Measurements from ENCODE around the gene ZNF592.
"Not testable (repeated sequence)": the region's sequence is repeated elsewhere in the genome, so short reads cannot be mapped to it uniquely, and the experiment has no call there.

Gene ZNF592

GRCh38 chr15:84747416-84748273 lies 747 bp upstream of the ZNF592 start:
- DNase-seq, result peak; percentile 69 to 71

DNA sequence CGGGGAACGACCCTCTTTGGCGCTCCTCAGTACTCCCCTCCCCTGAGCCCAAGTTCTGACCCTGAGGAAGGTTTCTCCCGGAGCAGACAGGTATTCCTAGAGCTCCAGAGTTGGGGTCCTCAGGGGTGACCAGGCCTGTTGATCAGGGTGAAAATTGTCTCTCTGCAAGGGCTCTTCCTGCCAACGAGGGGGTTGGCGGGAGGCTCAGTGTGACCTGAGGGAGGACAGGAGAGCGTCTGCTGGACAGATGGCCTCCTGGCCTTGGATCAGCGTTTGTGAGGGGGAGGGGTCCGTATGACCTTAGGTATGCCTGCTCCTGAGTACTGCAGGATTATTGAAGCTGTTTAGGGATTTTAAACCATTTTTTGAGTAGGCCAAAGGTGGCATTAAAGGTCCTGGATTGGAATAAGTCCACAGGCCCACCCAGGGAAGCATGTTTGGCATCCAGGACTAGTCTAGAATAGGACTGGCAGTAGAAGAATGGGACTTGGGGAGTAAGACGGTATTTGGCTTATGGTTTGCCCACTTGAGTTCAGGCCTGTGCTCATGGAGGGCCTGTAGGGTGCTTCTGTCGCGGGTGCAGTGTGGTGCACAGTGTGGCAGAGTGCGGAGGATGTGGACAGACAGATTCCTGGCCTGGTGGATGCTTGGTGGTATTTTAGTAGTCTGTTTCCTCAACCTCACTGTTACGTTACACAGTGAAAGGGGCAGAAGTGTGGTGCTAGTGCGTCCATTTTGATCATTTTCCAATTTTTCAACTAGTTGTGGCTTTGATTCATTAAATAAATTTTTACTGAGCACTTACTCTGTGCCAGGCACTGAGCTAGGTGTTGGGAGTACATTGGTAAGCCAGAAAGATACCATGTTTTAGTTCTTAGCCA lies 959 bp downstream of the ZNF592 start:
- DNase-seq, result peak; percentile 48 to 52

- DNase-seq, result no peak
These were observed 2.2 kb downstream of the ZNF592 start for GRCh38 chr15:84750583-84751092.

DNA sequence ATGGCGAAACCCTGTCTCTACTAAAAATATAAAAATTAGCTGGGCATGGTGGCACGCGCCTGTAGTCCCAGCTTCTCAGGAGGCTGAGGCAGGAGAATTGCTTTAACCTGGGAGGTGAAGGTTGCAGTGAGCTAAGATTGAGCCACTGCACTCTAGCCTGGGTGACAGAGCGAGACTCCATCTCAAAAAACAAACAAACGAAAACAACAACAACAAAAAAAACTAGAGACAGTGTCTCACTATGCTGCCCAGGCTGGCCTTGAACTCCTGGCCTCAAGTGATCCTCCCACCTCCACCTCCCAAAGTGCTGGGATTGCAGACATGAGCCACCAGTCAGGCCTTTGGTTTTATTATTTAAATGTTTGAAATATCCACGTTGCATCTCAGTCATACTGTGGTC lies 3.3 kb downstream of the ZNF592 start:
- DNase-seq, result not testable (repeated sequence)

- DNase-seq, result no peak
These were observed 3.8 kb downstream of the ZNF592 start for GRCh38 chr15:84752195-84752594.

DNA sequence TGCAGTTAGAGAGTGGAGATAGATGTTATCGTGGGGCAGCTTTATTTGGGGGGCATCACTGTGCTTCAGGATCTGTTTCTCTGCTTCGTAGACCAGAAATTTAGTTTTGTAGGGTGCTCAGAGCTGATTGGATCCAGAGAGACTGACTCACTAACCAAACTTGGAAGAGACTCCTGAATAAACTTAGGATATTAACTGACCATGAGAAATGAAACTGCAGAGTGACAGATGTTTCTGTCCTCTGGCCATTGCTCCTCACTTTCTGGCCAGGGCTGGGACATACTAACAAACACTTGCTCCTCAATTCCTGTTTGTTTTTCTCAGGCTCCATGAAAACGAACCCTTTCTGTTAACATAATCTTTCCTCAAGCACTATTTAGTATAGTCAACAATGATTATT lies 4.3 kb downstream of the ZNF592 start:
- DNase-seq, result no peak

GRCh38 chr15:84754889-84755288 lies 6.5 kb downstream of the ZNF592 start:
- DNase-seq, result not testable (repeated sequence)

DNA sequence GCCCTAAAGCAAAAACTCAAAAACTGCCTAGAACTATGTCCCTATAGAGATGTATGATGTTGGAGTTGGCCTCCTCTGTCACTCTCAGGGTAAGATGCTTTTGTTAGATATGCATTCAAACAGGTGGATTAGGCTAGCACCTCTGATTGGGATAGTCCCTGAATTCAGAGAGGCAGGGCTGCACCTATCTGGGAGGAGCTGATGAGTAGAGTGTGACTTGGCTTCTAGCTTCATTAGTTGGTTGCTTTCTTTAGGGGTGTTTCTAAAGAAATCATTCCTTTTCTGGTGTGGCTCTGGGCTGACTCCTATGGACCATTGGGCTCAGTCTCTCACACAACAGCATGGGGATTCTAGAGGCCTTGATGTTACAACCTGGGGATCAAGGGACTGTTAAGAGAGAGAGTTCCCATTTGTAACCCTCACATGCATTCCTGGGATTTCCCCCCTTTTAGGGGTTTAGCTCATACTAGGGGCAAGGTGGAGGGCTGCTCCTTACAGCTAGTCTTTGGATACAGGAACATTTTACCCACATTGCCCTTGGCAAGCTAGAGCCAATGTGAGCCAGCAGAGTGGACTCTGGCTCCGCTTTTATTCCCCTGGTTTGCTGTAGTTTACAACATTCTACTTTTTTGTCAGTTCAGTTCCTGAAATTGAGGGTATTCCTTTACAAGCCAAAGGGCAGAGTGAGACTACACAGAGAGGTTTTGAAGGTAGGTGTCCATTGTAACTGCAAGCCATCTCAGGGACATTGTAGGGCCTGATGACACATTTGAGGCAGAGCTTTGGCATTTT lies 7.5 kb downstream of the ZNF592 start:
- DNase-seq, result no peak

- no peak for DNase-seq
These were observed 10.6 kb downstream of the ZNF592 start for GRCh38 chr15:84759018-84759417.

- DNase-seq, result no peak
These were observed 11.8 kb downstream of the ZNF592 start for GRCh38 chr15:84760219-84760618.

- DNase-seq, result no peak
These were observed 13.3 kb downstream of the ZNF592 start for GRCh38 chr15:84761607-84762131.

GRCh38 chr15:84762840-84763572 lies 14.6 kb downstream of the ZNF592 start:
- no peak for DNase-seq

- no peak for DNase-seq
These were observed 16.2 kb downstream of the ZNF592 start for GRCh38 chr15:84764585-84764984.

GRCh38 chr15:84764989-84765388 lies 16.6 kb downstream of the ZNF592 start:
- DNase-seq, result no peak

GRCh38 chr15:84765675-84766074 lies 17.3 kb downstream of the ZNF592 start:
- no peak for DNase-seq

- no peak for DNase-seq
These were observed 18.2 kb downstream of the ZNF592 start for GRCh38 chr15:84766461-84767035.

DNA sequence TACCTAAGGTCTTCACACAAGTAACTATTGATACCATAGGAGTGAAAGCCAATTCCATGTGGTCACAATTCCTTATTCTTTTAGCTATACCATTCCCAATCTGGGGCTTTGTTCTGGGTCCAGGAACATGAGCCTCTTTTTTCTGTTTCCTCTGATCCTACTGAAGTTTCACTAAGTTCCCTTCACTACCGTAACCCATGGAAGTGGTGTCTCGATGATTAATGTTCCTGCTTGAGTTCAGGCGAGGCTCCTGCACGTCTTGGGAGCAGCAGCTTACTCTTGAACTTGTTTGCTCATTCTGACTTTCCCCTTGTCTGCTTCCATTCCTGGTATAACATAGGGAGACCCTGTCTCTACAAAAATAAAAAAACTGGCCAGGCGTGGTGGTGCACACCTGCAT lies 23.6 kb downstream of the ZNF592 start:
- DNase-seq, result no peak

- no peak for DNase-seq
These were observed 24.1 kb downstream of the ZNF592 start for GRCh38 chr15:84772467-84772866.

GRCh38 chr15:84773716-84774115 lies 25.3 kb downstream of the ZNF592 start:
- DNase-seq, result no peak

DNA sequence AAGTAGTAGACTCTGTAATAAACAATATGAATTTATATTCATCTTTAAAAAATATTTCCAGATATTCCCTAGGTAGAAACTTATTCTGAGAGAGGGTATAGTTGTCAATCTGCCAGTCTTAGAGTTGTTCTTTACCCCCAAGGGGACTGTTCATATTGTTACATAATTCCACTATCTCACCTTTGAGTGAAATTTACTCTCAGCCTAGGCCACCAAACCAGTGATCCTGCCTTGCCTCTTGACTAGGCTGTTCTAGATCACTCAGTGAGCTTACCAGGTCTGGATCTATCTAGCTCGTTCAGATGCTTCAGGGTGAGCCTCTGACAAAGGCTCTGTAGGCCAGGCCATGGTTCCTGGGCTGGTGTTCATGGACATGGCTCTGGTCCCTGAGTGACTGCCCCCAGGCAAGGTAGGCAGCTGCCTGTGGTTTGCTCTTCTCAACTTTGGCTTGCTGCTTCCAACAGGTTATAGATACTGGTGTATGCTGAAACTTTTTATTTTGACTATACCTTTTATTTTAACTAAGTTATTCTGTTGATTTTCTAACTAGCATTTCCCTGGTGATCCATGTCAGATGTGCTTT lies 27.6 kb downstream of the ZNF592 start:
- no peak for DNase-seq

DNA sequence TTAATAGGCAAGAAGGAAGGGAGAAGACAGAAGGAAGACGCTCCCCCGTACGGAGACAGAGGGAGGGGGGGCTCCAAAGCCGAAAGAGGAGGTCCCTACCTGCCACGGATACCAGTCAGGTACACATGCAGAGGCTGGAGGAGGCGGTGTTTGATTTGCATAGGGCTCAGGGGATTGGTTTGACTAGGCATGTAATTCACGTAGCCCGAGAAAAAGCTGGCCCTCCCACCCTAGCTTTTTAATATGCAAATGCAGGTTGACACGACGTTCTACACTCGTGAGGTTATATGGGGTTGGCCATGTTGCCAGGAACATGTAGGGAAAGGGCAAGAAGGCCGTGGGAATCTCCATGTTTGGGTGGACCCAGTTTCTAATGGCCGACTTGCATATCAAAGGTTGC lies 29.8 kb downstream of the ZNF592 start:
- no peak for DNase-seq
